ENCODE results near the gene ARL17B.
"Not testable (repeated sequence)": the region's sequence is repeated elsewhere in the genome, so short reads cannot be mapped to it uniquely, and the experiment has no call there.

- not testable (repeated sequence) for TF ChIP-seq EZH2 (IDR thresholded peaks at IDR 0.05; ENCODE audit: low read depth)
- TF ChIP-seq, protein P1, sequence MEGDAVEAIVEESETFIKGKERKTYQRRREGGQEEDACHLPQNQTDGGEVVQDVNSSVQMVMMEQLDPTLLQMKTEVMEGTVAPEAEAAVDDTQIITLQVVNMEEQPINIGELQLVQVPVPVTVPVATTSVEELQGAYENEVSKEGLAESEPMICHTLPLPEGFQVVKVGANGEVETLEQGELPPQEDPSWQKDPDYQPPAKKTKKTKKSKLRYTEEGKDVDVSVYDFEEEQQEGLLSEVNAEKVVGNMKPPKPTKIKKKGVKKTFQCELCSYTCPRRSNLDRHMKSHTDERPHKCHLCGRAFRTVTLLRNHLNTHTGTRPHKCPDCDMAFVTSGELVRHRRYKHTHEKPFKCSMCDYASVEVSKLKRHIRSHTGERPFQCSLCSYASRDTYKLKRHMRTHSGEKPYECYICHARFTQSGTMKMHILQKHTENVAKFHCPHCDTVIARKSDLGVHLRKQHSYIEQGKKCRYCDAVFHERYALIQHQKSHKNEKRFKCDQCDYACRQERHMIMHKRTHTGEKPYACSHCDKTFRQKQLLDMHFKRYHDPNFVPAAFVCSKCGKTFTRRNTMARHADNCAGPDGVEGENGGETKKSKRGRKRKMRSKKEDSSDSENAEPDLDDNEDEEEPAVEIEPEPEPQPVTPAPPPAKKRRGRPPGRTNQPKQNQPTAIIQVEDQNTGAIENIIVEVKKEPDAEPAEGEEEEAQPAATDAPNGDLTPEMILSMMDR (conservative IDR thresholded peaks at IDR 0.05), result not testable (repeated sequence)
Observed at GRCh38 chr17:46383118-46383517, 21.6 kb upstream of the ARL17B start.

Measured in PC-9 (cell line).